ENCODE results near the gene NGF. TPM values are rescaled to one million over a fixed set of nuclear protein-coding genes. Genes with fewer than 3 reads are reported as not detected.
A peak's percentile ranks its signal among the peaks of the same experiment; 100 is the strongest.

NGF gene
- total and polyA plus RNA-seq, 2 of the 4 experiments (the other 2 are of a cell fraction): 12.5 to 21.7 TPM

- Histone ChIP-seq H3K56ac (ENCODE audit: extremely low read depth, insufficient read depth, low read length) (no peak overlapping the region), H3K4me1 (ENCODE audit: control insufficient read depth, insufficient read depth, low read length) (peaks cover 6% of the 10 kb centered on the region), H3K4ac (ENCODE audit: low read depth, low read length) (peak overlapping the region; percentile 42), H2BK20ac (ENCODE audit: low read depth, low read length) (peak overlapping the region; percentile 55; the same call in 1 of the 2 replicates), H3K14ac (replicated peaks; ENCODE audit: low read depth, low read length) (peak overlapping the region; percentile 13), H3K36me3 (ENCODE audit: control insufficient read depth, insufficient read depth, low read length) (no peaks in the 10 kb centered on the region), H3K79me1 (ENCODE audit: low read depth in 1 of 2, low read length in 2 of 2) (no peaks in the 10 kb centered on the region), H4K20me1 (ENCODE audit: insufficient read depth, low read length) (no peaks in the 10 kb centered on the region), H3K27me3 (ENCODE audit: control insufficient read depth, insufficient read depth, low read length) (no peaks in the 10 kb centered on the region), H3K4me2 (ENCODE audit: low read depth, low read length) (no peak overlapping the region; the same call in 1 of the 2 replicates), H3K9ac (ENCODE audit: low read depth, low read length) (no peak overlapping the region), H3K18ac (ENCODE audit: low read depth, low read length) (peak overlapping the region; percentile 81), H3K4me3 (ENCODE audit: insufficient read depth, low read depth, low read length) (no peak overlapping the region), H4K91ac (ENCODE audit: insufficient read depth, low read depth, low read length) (peak overlapping the region; percentile 40; the same call in 1 of the 2 replicates), H2BK5ac (ENCODE audit: low read depth, low read length, poor library complexity, severe bottlenecking) (peak overlapping the region; percentile 61), H2BK120ac (ENCODE audit: low read depth, low read length) (peak overlapping the region; percentile 59), H2AK5ac (ENCODE audit: low read depth, low read length) (peak overlapping the region; percentile 15; the same call in 1 of the 2 replicates), H4K8ac (ENCODE audit: low read depth in 2 of 2, low read length in 2 of 2) (peak overlapping the region; percentile 29 to 69; a peak in 3 of 4 replicates), H2BK15ac (ENCODE audit: low read depth, low read length) (peak overlapping the region; percentile 45; the same call in 1 of the 3 replicates), H2AK9ac (replicated peaks; ENCODE audit: low read depth, low read length, poor library complexity) (no peak overlapping the region), H3K9me3 (ENCODE audit: control insufficient read depth, insufficient read depth, low read length) (0 out of 2 replicates have a peak, but pooled peaks cover 2% of the 10 kb centered on the region), H3K27ac (ENCODE audit: insufficient read depth, low read length) (peak overlapping the region; percentile 42; the same call in 1 of the 2 replicates), H2AFZ (replicated peaks; ENCODE audit: low read length, poor library complexity) (peak overlapping the region; percentile 64), H3K9me1 (ENCODE audit: insufficient read depth, low read length) (peaks cover 2% of the 10 kb centered on the region; the same call in 1 of the 2 replicates), H3K23ac (ENCODE audit: low read depth, low read length) (no peak overlapping the region), H4K5ac (ENCODE audit: low read depth, low read length) (peak overlapping the region; percentile 72)
- TF ChIP-seq RAD21 (IDR thresholded peaks at IDR 0.05; ENCODE audit: low read length) (no peak), ELK1 (IDR thresholded peaks at IDR 0.05; ENCODE audit: borderline replicate concordance, low read depth, low read length) (no peak), FOS (IDR thresholded peaks at IDR 0.05; ENCODE audit: low read depth, low read length) (no peak), MAZ (IDR thresholded peaks at IDR 0.05; ENCODE audit: borderline replicate concordance, low read depth, low read length) (no peak), MAFK (IDR thresholded peaks at IDR 0.05; ENCODE audit: low read depth, low read length) (no peak), MXI1 (IDR thresholded peaks at IDR 0.05; ENCODE audit: borderline replicate concordance, low read depth, low read length) (no peak), RFX5 (IDR thresholded peaks at IDR 0.05; ENCODE audit: low read depth, low read length) (no peak), NFE2L2 (IDR thresholded peaks at IDR 0.05; ENCODE audit: low read depth, low read length) (no peak), CTCF (conservative IDR thresholded peaks at IDR 0.05; ENCODE audit: low read depth, low read length) (no peak), CHD1 (IDR thresholded peaks at IDR 0.05; ENCODE audit: low read depth, low read length) (no peak), CEBPB (IDR thresholded peaks at IDR 0.05; ENCODE audit: low read depth, low read length) (no peak), USF2 (IDR thresholded peaks at IDR 0.05; ENCODE audit: low read depth, low read length) (no peak)
- ChIA-PET POLR2A (ENCODE audit: unreplicated experiment) (no interaction called here), CTCF (interaction anchor here (0.5 to 0.7 kb wide), 2 partner anchors 162 to 191 kb away, joined by 3 to 4 read pairs; no protein-coding TSS in a partner anchor)
- dilution Hi-C loops (cut with HindIII; ENCODE audit: low sequenced_read_pairs, unreplicated experiment) (no loop called here), in situ Hi-C loops (cut with MboI; ENCODE audit: low sequenced_read_pairs) (no loop called here), intact Hi-C loops (cut with micrococcal nuclease) (loop anchor here (5.0 kb wide), 2 partner anchors 47 to 97 kb away; no protein-coding TSS in a partner anchor)
- no CpG with 5 or more reads among the region's 1 CpG for WGBS, 2 experiments (ENCODE audit: extremely low coverage in 2 of 2, insufficient read length in 1 of 2)
- peak; percentile 76 for DNase-seq
- BruUV-seq (replicated peaks): no TSS peak
- peak; percentile 92 for ATAC-seq (ENCODE audit: low read depth)
Measured at GRCh38 chr1:115239426-115239825, 98.6 kb downstream of the NGF start.

Data from IMR-90 (cell line).